AG09309 (cell line): ENCODE data around the gene ADCK2.
"Not testable (repeated sequence)": the region's sequence is repeated elsewhere in the genome, so short reads cannot be mapped to it uniquely, and the experiment has no call there.

ENCODE experiments used
- DNase-seq: peaks from one replicate; pipeline ENCODE4 v3.0.0-alpha.2; 2010; ENCODE audit warnings: low read depth
- H3K4me3 ChIP-seq: 2 replicates; pipeline ENCODE4 v1.5.1; 2011; ENCODE audit warnings: mild to moderate bottlenecking, low read depth, low read length, moderate library complexity; ENCODE audit not compliant: control insufficient read depth
- TF ChIP-seq, protein P1 (sequence below): IDR thresholded peaks from 2 replicates; pipeline ENCODE4 v1.5.1; 2011; ENCODE audit warnings: mild to moderate bottlenecking, low read depth, low read length, inconsistent platforms; ENCODE audit not compliant: insufficient read depth, control insufficient read depth; ENCODE audit errors: missing control alignments

Gene ADCK2

DNA sequence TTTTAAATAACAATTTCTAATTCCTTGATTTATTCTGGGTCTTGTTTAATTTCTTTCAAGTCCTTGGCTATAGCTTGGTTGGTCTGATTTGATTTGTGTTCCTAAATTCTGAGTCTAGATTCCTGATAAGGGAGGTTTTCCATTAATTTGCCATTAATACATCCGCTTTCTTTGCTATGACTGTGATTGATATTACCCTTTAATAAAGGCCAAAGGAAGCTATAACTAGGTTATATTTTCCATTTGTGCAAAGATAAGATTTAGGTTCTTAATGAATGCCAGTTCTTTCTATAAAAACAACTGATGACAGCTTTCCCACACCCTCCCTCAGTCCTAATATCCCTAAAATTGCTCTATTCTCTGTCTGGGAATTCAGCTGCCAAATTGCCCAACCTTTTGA is 52.0 kb downstream of the ADCK2 start:
- no peak overlapping the region for H3K4me3 ChIP-seq
- TF ChIP-seq, protein P1, sequence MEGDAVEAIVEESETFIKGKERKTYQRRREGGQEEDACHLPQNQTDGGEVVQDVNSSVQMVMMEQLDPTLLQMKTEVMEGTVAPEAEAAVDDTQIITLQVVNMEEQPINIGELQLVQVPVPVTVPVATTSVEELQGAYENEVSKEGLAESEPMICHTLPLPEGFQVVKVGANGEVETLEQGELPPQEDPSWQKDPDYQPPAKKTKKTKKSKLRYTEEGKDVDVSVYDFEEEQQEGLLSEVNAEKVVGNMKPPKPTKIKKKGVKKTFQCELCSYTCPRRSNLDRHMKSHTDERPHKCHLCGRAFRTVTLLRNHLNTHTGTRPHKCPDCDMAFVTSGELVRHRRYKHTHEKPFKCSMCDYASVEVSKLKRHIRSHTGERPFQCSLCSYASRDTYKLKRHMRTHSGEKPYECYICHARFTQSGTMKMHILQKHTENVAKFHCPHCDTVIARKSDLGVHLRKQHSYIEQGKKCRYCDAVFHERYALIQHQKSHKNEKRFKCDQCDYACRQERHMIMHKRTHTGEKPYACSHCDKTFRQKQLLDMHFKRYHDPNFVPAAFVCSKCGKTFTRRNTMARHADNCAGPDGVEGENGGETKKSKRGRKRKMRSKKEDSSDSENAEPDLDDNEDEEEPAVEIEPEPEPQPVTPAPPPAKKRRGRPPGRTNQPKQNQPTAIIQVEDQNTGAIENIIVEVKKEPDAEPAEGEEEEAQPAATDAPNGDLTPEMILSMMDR = no peak
- DNase-seq = no peak

DNA sequence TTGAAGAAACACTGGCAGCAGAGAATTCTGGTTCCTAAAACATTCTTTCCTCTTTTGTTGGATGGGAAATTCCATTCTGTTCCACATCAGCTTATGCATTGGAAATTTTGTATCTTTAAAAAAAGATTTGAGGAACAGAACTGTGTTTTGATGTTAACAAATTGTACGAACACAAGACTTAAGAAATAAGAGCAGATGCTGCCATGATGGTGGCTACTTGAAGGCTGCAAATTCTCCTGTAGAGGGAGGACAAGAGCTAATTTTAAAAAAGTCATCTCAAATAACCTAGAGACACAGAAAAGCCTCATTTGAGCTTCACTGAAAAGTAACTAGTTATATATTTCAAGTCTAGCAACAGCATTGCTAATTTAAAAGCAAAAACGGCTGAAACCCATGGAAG is 53.5 kb downstream of the ADCK2 start:
- H3K4me3 ChIP-seq = no peak overlapping the region
- no peak for DNase-seq
- TF ChIP-seq, protein P1 = peak; percentile 46

DNA sequence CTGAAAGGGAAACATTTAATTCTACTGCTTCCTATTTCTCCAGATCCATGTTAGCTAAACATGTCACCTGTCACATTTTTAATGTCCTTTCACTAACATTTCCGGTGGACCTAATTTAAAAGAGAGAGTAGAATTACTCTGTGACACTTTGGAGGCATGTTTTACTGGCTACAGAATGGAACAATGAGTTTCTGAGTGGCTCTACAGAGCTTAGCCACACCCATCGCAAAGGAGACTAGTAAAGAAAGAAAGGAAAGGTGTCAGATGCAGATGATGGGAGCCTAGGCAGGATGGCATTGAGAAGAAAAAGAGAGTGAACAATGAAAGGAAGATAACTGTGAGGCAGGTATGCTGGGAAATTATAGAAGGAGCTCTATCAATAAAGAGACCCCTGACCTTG is 59.7 kb downstream of the ADCK2 start:
- no peak for DNase-seq
- TF ChIP-seq, protein P1 = no peak
- no peak overlapping the region for H3K4me3 ChIP-seq

DNA sequence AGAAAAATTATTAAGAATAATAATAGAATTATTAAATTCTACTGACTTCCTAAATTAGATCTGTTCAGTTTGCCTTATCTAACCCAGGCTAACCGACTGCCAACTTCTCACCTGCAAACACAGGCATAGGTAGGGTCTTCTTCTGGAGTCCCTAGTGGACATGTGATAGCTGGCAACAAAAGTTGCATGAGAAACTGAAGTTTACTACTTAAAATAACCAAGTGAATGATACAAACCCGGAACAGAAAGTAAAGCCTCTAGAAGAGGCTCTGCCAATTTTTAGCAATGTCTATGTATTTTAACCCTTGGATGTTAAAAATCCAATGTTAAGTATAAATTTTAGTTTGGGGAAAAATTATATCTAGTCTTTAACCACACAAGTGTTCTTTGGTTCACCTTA is 61.4 kb downstream of the ADCK2 start:
- no peak overlapping the region for H3K4me3 ChIP-seq
- no peak for DNase-seq
- TF ChIP-seq, protein P1 = no peak

DNA sequence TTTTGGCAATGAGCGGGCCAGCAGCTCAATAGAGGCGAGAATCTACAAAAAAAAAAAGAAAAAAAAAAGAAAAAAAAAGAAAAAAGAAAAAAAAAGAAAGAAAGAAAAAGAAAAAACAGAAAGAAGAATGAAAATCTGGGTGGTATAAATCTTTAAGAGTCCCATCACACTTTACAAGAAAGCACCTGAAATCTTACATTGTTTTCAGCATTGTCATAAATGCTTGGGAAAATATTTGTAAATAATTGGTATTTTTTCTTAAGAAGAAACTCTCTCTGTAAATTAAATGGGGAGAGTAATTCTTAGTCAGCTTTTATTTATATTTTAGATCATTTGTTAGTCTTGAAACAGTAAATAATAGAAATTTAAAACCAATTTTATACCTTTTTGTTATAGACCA is 62.0 kb downstream of the ADCK2 start:
- DNase-seq = no peak
- no peak overlapping the region for H3K4me3 ChIP-seq
- TF ChIP-seq, protein P1 = no peak

DNA sequence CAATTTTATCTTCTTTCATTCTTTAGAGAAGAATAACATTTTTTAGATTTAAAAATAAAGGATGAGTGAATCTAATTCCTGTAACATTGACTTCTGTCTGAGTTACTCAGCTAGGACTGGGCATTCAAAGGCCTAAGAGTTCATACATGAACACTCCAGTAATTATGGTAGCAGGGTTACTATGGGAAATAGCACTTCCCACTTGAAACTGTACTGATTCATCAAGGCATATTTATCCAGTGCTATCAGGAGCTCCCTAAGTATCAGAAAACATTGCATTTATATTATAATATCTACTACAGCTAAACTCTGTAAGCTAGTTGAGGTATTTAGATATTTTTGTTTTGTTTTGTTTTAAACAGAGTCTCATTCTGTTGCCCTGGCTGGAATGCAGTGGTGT is 65.5 kb downstream of the ADCK2 start:
- no peak for DNase-seq
- TF ChIP-seq, protein P1 = no peak
- H3K4me3 ChIP-seq = no peak overlapping the region

DNA sequence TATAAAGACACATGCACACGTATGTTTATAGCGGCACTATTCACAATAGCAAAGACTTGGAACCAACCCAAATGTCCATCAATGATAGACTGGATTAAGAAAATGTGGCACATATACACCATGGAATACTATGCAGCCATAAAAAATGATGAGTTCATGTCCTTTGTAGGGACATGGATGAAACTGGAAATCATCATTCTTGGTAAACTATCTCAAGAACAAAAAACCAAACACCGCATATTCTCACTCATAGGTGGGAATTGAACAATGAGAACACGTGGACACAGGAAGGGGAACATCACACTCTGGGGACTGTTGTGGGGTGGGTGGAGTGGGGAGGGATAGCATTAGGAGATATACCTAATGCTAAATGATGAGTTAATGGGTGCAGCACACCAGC is 70.5 kb downstream of the ADCK2 start:
- not testable (repeated sequence) for DNase-seq, H3K4me3 ChIP-seq

DNA sequence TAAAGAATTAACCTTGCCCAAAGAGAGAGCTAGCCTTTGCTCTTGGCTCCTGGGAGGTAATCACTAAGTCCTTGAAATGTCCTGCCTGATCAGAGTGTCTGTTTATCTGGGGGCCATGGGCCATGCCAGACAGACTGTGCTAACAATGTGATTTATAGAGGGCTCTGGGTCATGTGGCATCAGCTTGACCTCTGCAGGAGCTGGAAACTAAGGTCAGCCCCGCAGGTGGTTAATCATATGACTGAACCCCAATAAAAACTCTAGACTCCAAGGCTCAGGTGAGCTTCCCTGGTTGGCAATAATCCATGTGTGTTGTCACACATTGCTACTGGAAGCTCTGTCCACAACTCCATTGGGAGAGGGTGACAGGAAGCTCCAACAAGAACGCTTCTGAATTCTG is 71.3 kb downstream of the ADCK2 start:
- TF ChIP-seq, protein P1 = no peak
- DNase-seq = no peak
- H3K4me3 ChIP-seq = no peak overlapping the region
